ENCODE data around the gene ARHGEF3. TPM values are rescaled to one million over a fixed set of nuclear protein-coding genes. Genes with fewer than 3 reads are reported as not detected.
A peak's percentile ranks its signal among the peaks of the same experiment; 100 is the strongest.

ARHGEF3 gene
- total RNA-seq, 1 experiment from 2014 or later: 13.7 TPM

DNA sequence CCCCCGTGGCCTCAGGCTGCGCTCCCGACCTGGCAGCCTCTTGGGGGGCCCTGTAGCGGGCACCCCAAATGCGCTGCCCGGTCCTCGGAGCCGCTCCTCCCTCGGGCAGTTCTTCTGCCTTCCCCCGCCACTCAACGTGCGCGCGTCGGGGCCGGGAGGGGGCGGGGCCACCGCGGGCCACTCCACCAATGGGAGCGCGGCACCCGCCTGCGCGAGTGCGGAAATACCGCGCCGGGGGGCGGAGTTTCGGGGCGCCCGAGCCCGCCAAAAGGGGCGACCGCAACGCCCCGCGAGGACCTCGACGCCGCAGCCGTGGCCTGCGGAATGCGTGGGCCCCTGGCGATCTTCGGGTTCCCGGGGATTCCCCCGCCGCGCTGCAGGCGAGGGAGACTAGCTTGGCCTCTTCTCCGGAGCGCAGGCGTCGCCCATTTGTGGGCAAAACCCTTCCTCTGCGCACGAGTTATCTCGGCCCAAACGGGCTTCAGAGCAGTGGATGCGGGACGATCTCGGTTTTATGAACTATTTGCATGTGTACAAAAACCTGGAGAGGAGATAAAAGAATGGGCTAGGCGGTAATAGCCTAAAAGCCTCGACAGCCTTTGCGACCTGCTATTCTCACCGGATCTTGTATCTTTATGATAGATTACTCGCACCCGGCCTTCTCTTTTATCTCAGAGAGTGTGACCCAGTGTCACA, 118.5 kb downstream of the ARHGEF3 start, which contains the start of gene TASOR:
Gene TASOR, minus strand, starts transcription at position 144 of the 696 bp plus-strand sequence. CDS start 259 bp downstream, outside the sequence.
- peak; percentile 68 for DNase-seq (ENCODE audit: low spot score)

DNA sequence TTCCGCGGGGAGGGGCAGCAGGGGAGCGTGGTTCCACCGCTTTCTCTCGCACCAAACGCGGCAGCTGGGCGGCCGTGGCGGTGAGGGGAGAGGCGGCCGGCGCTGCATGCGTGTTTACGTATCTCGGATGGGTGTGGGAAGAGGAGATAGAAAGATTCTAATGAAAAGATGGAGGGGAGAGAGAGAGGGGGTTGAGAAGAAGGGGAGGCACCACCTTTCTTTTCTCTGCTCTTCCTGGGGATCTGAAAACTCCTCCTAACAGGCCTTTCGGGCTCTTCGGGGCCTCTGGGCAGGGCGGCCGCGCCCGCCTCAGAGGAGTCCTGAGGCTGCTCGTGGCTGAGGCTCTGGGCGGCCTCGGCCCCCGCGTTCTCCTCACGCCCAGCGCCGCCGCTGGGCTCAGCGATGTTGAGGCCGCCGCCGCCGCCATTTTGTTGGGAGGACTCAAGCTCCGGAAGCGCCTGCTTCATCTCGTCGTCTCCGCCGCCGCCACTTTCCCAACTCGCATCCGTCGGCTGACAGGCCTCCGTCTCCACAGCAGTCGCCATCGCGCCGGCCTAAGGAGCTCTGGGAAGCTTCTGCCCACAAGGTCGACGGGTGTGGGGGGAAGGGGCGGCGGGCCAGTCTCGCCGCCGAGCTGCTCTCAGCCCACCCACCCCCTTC, 119.2 kb downstream of the ARHGEF3 start:
- peak; percentile 63 for DNase-seq (ENCODE audit: low spot score)

DNA sequence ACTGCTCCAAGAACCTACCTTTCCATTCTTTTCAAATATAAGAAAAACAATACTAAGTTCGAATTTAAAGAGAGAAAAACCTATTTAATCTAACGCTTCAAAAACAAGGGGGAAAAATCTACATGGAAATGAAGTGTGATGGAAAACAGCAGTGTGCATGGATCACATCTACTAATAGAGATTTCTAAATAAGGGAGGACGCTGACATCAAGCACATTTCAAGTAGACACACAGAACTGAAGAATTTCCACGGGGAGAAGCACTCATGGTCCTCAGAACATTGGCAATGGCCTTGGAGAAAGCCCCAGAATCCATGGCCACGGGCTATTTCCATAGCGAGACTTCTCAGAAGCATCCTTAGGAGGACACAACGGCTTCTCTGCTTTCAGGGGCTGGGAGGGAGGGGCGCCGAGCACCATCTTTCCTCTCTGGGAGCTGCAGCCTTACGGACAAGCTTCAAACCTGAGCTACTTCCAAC, 119.7 kb downstream of the ARHGEF3 start:
- DNase-seq (ENCODE audit: low spot score): no peak

DNA sequence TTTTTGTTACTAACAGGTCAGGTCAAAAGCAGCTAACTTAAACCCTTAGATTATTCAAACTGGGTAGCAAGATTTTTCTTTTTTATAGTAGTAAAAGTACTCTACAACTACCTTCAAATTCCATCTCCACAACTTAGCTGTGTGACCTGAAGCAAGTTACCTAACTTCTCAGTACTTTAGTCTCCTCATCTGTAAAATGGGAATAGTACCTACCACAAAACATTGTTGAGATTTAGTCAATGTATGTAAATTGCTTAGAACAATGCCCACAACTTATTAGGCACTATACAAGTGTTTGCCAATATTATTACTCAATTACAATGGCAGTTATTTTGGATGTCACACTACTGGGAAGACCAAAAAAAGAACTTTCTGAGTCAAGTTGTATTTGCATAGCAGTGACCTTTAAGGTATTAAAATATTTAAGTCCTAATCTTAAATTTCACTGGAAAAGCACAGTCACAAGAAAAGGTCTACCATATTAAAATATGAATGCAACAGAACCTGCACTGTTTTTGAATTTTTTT, 121.6 kb downstream of the ARHGEF3 start:
- DNase-seq (ENCODE audit: low spot score): no peak

Other genes with a start within 250 kb of the ARHGEF3 start
- 4.5 and 6.2 TPM in 2 replicates for gene CCDC66, start 244.8 kb downstream of the ARHGEF3 start, total RNA-seq (2014; rRNA removed; shearing (Covaris generic))
- 21.3 and 21.5 TPM in 2 replicates for gene TASOR, start 118.7 kb downstream of the ARHGEF3 start, total RNA-seq (2014; rRNA removed; shearing (Covaris generic))

Data from HT-29 (cell line).